Measurements from ENCODE around the gene IL4R. TPM values are rescaled to one million over a fixed set of nuclear protein-coding genes. Genes with fewer than 3 reads are reported as not detected.

IL4R gene
- total RNA-seq, 1 experiment from 2014 or later, result 28.6 TPM

DNA sequence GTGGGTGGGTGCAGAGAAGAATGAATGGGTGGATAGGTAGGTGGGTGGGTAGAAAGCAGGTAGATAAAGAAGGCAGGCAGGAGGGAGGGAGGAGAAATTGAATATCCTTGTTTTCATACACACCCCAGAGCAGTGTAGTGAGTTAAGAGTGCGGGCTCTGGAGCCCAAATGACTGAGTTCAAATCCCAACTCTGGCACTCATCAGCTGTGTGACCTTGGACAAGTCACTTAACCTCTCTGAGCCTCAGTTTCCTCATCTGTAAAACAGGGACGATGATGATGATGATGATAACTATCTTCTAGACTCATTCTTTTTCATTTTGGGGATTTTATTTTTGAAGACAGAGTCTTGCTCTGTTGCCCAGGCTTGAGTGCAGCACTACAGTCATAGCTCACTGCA, 86.2 kb downstream of the IL4R start:
- no peak overlapping the region for H3K4ac ChIP-seq (ENCODE audit: low read depth, low read length)
- no peak overlapping the region for H2BK15ac ChIP-seq (ENCODE audit: low read depth, low read length)
- no peak overlapping the region for H3K14ac ChIP-seq (ENCODE audit: insufficient read depth, low read length)
- H3K9me3 ChIP-seq (ENCODE audit: control insufficient read depth, low read depth, low read length), result no peaks in the 10 kb centered on the region
- H4K8ac ChIP-seq (replicated peaks; ENCODE audit: insufficient read length, low read depth, low read length), result no peak overlapping the region
- no peak overlapping the region for H3T11ph ChIP-seq (ENCODE audit: low read length)
- no peak overlapping the region for H4K91ac ChIP-seq (ENCODE audit: insufficient read length, low read depth, low read length)
- no peaks in the 10 kb centered on the region for H3K4me1 ChIP-seq (ENCODE audit: insufficient read depth, low read length)
- H3K23ac ChIP-seq (ENCODE audit: insufficient read length, low read depth, low read length), result no peak overlapping the region
- TF ChIP-seq, protein P1, sequence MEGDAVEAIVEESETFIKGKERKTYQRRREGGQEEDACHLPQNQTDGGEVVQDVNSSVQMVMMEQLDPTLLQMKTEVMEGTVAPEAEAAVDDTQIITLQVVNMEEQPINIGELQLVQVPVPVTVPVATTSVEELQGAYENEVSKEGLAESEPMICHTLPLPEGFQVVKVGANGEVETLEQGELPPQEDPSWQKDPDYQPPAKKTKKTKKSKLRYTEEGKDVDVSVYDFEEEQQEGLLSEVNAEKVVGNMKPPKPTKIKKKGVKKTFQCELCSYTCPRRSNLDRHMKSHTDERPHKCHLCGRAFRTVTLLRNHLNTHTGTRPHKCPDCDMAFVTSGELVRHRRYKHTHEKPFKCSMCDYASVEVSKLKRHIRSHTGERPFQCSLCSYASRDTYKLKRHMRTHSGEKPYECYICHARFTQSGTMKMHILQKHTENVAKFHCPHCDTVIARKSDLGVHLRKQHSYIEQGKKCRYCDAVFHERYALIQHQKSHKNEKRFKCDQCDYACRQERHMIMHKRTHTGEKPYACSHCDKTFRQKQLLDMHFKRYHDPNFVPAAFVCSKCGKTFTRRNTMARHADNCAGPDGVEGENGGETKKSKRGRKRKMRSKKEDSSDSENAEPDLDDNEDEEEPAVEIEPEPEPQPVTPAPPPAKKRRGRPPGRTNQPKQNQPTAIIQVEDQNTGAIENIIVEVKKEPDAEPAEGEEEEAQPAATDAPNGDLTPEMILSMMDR (conservative IDR thresholded peaks at IDR 0.05), result no peak
- H3K9ac ChIP-seq (ENCODE audit: extremely low read depth, insufficient read length, low read length), result no peak overlapping the region
- no peaks in the 10 kb centered on the region for H4K20me1 ChIP-seq (ENCODE audit: control insufficient read depth, insufficient read depth, insufficient read length)
- H3K9me3 Mint-ChIP-seq, result no peaks in the 10 kb centered on the region; a peak in 1 of 5 replicates
- no peak overlapping the region for H2AK5ac ChIP-seq (ENCODE audit: insufficient read length, low read length)
- DNase-seq, result no peak
- H2BK12ac ChIP-seq (ENCODE audit: insufficient read length, low read depth, low read length), result no peak overlapping the region
- no peak overlapping the region for H3K4me3 Mint-ChIP-seq
- H3K4me1 Mint-ChIP-seq, result peaks cover 9 to 11% of the 10 kb centered on the region in 2 experiments; a peak in 3 of 4 replicates
- H3K23me2 ChIP-seq (ENCODE audit: insufficient read length, low read depth, low read length, poor library complexity, severe bottlenecking), result no peaks in the 10 kb centered on the region
- no peaks in the 10 kb centered on the region; a peak in 1 of 7 replicates for H3K36me3 Mint-ChIP-seq (ENCODE audit: insufficient read depth in 1 of 3, low read depth in 3 of 3)
- no peak overlapping the region for H3K27ac ChIP-seq (ENCODE audit: insufficient read length, low read depth, low read length)
- H3K79me1 ChIP-seq (ENCODE audit: insufficient read depth, low read depth, low read length, poor library complexity, severe bottlenecking), result no peaks in the 10 kb centered on the region
- no peak overlapping the region for H2BK120ac ChIP-seq (ENCODE audit: low read depth, low read length, poor library complexity, severe bottlenecking)
- no CpG with 5 or more reads among the region's 2 CpGs for WGBS (ENCODE audit: extremely low coverage, insufficient read length, low lambda C conversion rate)
- H3K27me3 Mint-ChIP-seq (ENCODE audit: low read depth), result peaks cover 1% of the 10 kb centered on the region; the same call in 1 of the 2 replicates
- no peaks in the 10 kb centered on the region for H3K27me3 ChIP-seq (ENCODE audit: insufficient read depth, low read length)
- H3K4me2 ChIP-seq (ENCODE audit: insufficient read depth, insufficient read length, low read length), result no peak overlapping the region
- no peak overlapping the region for H3K56ac ChIP-seq (ENCODE audit: insufficient read length, low read depth, low read length)
- H2BK20ac ChIP-seq (ENCODE audit: low read depth, low read length, poor library complexity, severe bottlenecking), result no peak overlapping the region
- no peak overlapping the region for H3K27ac Mint-ChIP-seq
- H3K79me2 ChIP-seq (ENCODE audit: insufficient read depth, low read length), result no peaks in the 10 kb centered on the region
- no peak overlapping the region for H2BK5ac ChIP-seq (ENCODE audit: insufficient read length, low read length)
- H2AFZ ChIP-seq (ENCODE audit: low read length), result no peak overlapping the region
- H3K18ac ChIP-seq (ENCODE audit: insufficient read length, low read depth, low read length), result no peak overlapping the region
- no peak overlapping the region for H4K5ac ChIP-seq (ENCODE audit: insufficient read length, low read depth, low read length)
